Right lobe of liver (tissue), 4 donors: ENCODE data around the gene BACH2.

Source experiments
- CTCF ChIP-seq, 4 donors: fragments of 200-600 bp in 3 of 4; fragments of 450-650 bp in 1 of 4; IDR thresholded peaks; one replicate each; pipeline versions ENCODE4 v1.5.1 to v1.8.0; 2016 to 2022; ENCODE audit warnings: antibody characterized with exemption in 4 of 4, mild to moderate bottlenecking in 2 of 4
- POLR2A ChIP-seq: fragments of 450-650 bp; IDR thresholded peaks from one replicate; pipeline ENCODE4 v1.6.1; 2017; ENCODE audit warnings: antibody characterized with exemption, mild to moderate bottlenecking
- donor health status: DM: no; HTN: no; CAD: no.
- donor health status: DM: no; HTN: no; CAD: no.
- donor health status: DM: no; HTN: yes; CAD: no.

GRCh38 chr6:90203672-90204071, 93.0 kb downstream of the BACH2 start:
- TF ChIP-seq CTCF (IDR thresholded peaks at IDR 0.05) = no peak
- no peak for TF ChIP-seq POLR2A
